ENCODE measurements around the gene WRNIP1. TPM values are rescaled to one million over a fixed set of nuclear protein-coding genes. Genes with fewer than 3 reads are reported as not detected.

Gene WRNIP1
- total and polyA plus RNA-seq, 2 of the 8 experiments (the other 6 are each of a cell fraction or from before 2014, with no cell fraction given): 38.2 to 39.2 TPM

DNA sequence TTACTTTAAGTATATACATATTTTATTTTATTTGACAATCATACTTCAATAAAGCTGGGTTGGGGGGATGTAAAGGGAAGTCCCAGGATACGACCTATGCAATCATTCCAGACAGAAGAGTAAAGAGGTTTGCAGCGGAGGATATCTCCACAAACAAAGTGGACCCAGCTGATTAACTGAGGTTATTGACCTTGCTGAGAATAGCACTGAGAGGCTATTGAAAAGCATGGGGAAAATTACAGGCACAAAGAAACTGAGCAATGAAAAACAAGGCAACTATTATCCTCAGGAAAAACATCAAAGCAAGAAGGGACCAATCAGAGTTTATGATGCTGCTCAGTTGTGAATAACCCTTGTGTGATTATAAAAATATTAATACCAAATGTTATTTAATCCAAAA, 43.8 kb downstream of the WRNIP1 start (continued):
- TF ChIP-seq SAP30 (IDR thresholded peaks at IDR 0.05; ENCODE audit: insufficient read depth, insufficient replicate concordance, low read length) (no peak), EZH2 (IDR thresholded peaks at IDR 0.05; ENCODE audit: low read depth, low read length, severe bottlenecking) (no peak), SP4 (IDR thresholded peaks at IDR 0.05; ENCODE audit: low read length) (no peak)
- TF ChIP-seq, protein P1, sequence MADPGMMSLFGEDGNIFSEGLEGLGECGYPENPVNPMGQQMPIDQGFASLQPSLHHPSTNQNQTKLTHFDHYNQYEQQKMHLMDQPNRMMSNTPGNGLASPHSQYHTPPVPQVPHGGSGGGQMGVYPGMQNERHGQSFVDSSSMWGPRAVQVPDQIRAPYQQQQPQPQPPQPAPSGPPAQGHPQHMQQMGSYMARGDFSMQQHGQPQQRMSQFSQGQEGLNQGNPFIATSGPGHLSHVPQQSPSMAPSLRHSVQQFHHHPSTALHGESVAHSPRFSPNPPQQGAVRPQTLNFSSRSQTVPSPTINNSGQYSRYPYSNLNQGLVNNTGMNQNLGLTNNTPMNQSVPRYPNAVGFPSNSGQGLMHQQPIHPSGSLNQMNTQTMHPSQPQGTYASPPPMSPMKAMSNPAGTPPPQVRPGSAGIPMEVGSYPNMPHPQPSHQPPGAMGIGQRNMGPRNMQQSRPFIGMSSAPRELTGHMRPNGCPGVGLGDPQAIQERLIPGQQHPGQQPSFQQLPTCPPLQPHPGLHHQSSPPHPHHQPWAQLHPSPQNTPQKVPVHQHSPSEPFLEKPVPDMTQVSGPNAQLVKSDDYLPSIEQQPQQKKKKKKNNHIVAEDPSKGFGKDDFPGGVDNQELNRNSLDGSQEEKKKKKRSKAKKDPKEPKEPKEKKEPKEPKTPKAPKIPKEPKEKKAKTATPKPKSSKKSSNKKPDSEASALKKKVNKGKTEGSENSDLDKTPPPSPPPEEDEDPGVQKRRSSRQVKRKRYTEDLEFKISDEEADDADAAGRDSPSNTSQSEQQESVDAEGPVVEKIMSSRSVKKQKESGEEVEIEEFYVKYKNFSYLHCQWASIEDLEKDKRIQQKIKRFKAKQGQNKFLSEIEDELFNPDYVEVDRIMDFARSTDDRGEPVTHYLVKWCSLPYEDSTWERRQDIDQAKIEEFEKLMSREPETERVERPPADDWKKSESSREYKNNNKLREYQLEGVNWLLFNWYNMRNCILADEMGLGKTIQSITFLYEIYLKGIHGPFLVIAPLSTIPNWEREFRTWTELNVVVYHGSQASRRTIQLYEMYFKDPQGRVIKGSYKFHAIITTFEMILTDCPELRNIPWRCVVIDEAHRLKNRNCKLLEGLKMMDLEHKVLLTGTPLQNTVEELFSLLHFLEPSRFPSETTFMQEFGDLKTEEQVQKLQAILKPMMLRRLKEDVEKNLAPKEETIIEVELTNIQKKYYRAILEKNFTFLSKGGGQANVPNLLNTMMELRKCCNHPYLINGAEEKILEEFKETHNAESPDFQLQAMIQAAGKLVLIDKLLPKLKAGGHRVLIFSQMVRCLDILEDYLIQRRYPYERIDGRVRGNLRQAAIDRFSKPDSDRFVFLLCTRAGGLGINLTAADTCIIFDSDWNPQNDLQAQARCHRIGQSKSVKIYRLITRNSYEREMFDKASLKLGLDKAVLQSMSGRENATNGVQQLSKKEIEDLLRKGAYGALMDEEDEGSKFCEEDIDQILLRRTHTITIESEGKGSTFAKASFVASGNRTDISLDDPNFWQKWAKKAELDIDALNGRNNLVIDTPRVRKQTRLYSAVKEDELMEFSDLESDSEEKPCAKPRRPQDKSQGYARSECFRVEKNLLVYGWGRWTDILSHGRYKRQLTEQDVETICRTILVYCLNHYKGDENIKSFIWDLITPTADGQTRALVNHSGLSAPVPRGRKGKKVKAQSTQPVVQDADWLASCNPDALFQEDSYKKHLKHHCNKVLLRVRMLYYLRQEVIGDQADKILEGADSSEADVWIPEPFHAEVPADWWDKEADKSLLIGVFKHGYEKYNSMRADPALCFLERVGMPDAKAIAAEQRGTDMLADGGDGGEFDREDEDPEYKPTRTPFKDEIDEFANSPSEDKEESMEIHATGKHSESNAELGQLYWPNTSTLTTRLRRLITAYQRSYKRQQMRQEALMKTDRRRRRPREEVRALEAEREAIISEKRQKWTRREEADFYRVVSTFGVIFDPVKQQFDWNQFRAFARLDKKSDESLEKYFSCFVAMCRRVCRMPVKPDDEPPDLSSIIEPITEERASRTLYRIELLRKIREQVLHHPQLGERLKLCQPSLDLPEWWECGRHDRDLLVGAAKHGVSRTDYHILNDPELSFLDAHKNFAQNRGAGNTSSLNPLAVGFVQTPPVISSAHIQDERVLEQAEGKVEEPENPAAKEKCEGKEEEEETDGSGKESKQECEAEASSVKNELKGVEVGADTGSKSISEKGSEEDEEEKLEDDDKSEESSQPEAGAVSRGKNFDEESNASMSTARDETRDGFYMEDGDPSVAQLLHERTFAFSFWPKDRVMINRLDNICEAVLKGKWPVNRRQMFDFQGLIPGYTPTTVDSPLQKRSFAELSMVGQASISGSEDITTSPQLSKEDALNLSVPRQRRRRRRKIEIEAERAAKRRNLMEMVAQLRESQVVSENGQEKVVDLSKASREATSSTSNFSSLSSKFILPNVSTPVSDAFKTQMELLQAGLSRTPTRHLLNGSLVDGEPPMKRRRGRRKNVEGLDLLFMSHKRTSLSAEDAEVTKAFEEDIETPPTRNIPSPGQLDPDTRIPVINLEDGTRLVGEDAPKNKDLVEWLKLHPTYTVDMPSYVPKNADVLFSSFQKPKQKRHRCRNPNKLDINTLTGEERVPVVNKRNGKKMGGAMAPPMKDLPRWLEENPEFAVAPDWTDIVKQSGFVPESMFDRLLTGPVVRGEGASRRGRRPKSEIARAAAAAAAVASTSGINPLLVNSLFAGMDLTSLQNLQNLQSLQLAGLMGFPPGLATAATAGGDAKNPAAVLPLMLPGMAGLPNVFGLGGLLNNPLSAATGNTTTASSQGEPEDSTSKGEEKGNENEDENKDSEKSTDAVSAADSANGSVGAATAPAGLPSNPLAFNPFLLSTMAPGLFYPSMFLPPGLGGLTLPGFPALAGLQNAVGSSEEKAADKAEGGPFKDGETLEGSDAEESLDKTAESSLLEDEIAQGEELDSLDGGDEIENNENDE (IDR thresholded peaks at IDR 0.05; ENCODE audit: insufficient replicate concordance, low read length): no peak

Measured in H1 (cell line).